MCF 10A (cell line): ENCODE results near the gene EFEMP2. TPM values are rescaled to one million over a fixed set of nuclear protein-coding genes. Genes with fewer than 3 reads are reported as not detected.

Experiments
- BruUV-seq: library from RNA; stranded (reverse); fragments of 400-500 nt; replicated peaks from 2 replicates; lab custom pipeline; 2021; lab: Mats Ljungman, UMichigan
- CTCF ChIA-PET: fragments of 300-600 bp; sonication (Branson Sonifier 250); formaldehyde crosslinking; extraction: SDS; loops from one replicate; lab custom pipeline; 2021; ENCODE audit warnings: antibody characterized with exemption, inconsistent platforms; lab: Yijun Ruan, JAX
- POLR2A ChIA-PET: fragments of 300-600, 350-650 bp; sonication (Branson Sonifier 250); formaldehyde crosslinking; extraction: SDS; loops from one replicate; lab custom pipeline; 2020; ENCODE audit warnings: antibody characterized with exemption, inconsistent platforms; lab: Yijun Ruan, JAX
- DNase-seq: peaks from one replicate; pipeline ENCODE4 v3.0.0-alpha.2; 2018; ENCODE audit not compliant: unreplicated experiment
- H3K27ac Mint-ChIP-seq: one replicate; pipeline ENCODE4 v1.8.0; 2022; ENCODE audit warnings: mild to moderate bottlenecking, low read depth, mixed read lengths; ENCODE audit not compliant: unreplicated experiment
- H3K27me3 Mint-ChIP-seq: one replicate; pipeline ENCODE4 v1.8.0; 2022; ENCODE audit warnings: mixed read lengths; ENCODE audit not compliant: insufficient read depth, unreplicated experiment
- H3K36me3 Mint-ChIP-seq: one replicate; pipeline ENCODE4 v1.8.0; 2022; ENCODE audit warnings: mild to moderate bottlenecking, moderate library complexity, mixed read lengths; ENCODE audit not compliant: insufficient read depth, unreplicated experiment
- H3K4me1 Mint-ChIP-seq: one replicate; pipeline ENCODE4 v1.8.0; 2022; ENCODE audit warnings: mixed read lengths; ENCODE audit not compliant: insufficient read depth, unreplicated experiment
- H3K4me3 Mint-ChIP-seq: one replicate; pipeline ENCODE4 v1.8.0; 2022; ENCODE audit warnings: mild to moderate bottlenecking, moderate library complexity, mixed read lengths; ENCODE audit not compliant: unreplicated experiment
- H3K9me3 Mint-ChIP-seq: one replicate; pipeline ENCODE4 v1.8.0; 2022; ENCODE audit warnings: mixed read lengths; ENCODE audit not compliant: unreplicated experiment
- intact Hi-C: fragments of 100-400 bp; cut with micrococcal nuclease; formaldehyde crosslinking; loops from 2 replicates; pipeline ENCODE4 v1.14.1; 2022
- total RNA-seq: library from RNA; stranded (reverse); gene quantifications from 2 replicates; pipeline ENCODE4 v1.2.3, GENCODE V29; 2022
- TF ChIP-seq, protein P1 (sequence below): fragments of 200-600 bp; IDR thresholded peaks from one replicate; pipeline ENCODE4 v1.8.0; 2022; ENCODE audit warnings: antibody characterized with exemption, mild to moderate bottlenecking; ENCODE audit not compliant: unreplicated experiment

Gene EFEMP2
- total RNA-seq, 1 experiment from 2014 or later = 2.4 TPM

- Mint-ChIP-seq H3K36me3 (no peaks in the 10 kb centered on the region), H3K27me3 (no peaks in the 10 kb centered on the region), H3K4me1 (peaks cover 7% of the 10 kb centered on the region), H3K4me3 (peak overlapping the region; percentile 78), H3K9me3 (no peaks in the 10 kb centered on the region), H3K27ac (peak overlapping the region; percentile 87)
- ChIA-PET CTCF (interaction anchor here (0.6 to 2.1 kb wide), 7 partner anchors 11 to 162 kb away, joined by 3 to 20 read pairs (median 4); partner anchors contain the start of genes CCDC85B, FIBP, KAT5 and MUS81), POLR2A (interaction anchor here (0.6 to 2.2 kb wide), 10 partner anchors 11 to 487 kb away, joined by 3 to 18 read pairs (median 4); partner anchors contain the start of genes C11orf68, CCDC85B, CFL1 and FIBP)
- no TSS peak for BruUV-seq
- DNase-seq = peak; percentile 92
- intact Hi-C loops = no loop called here
- TF ChIP-seq, protein P1, sequence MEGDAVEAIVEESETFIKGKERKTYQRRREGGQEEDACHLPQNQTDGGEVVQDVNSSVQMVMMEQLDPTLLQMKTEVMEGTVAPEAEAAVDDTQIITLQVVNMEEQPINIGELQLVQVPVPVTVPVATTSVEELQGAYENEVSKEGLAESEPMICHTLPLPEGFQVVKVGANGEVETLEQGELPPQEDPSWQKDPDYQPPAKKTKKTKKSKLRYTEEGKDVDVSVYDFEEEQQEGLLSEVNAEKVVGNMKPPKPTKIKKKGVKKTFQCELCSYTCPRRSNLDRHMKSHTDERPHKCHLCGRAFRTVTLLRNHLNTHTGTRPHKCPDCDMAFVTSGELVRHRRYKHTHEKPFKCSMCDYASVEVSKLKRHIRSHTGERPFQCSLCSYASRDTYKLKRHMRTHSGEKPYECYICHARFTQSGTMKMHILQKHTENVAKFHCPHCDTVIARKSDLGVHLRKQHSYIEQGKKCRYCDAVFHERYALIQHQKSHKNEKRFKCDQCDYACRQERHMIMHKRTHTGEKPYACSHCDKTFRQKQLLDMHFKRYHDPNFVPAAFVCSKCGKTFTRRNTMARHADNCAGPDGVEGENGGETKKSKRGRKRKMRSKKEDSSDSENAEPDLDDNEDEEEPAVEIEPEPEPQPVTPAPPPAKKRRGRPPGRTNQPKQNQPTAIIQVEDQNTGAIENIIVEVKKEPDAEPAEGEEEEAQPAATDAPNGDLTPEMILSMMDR = no peak
Measured at GRCh38 chr11:65873318-65874156, 937 bp upstream of the EFEMP2 start.

GRCh38 chr11:65871811-65872548, 620 bp downstream of the EFEMP2 start:
- Mint-ChIP-seq H3K27ac (no peak overlapping the region), H3K9me3 (no peaks in the 10 kb centered on the region), H3K27me3 (no peaks in the 10 kb centered on the region), H3K4me1 (peaks cover 7% of the 10 kb centered on the region), H3K36me3 (peaks cover 5% of the 10 kb centered on the region), H3K4me3 (peak overlapping the region; percentile 14)
- POLR2A ChIA-PET = interaction anchor here (0.6 to 4.6 kb wide), 9 partner anchors 12 to 269 kb away, joined by 3 to 57 read pairs (median 3); partner anchors contain the start of genes CATSPER1, CCDC85B, CFL1 and FIBP
- TF ChIP-seq, protein P1 = no peak
- intact Hi-C loops = no loop called here
- no peak for DNase-seq
- BruUV-seq = no TSS peak
- CTCF ChIA-PET = interaction anchor here (1.3 to 4.5 kb wide), 4 partner anchors 12 to 173 kb away, joined by 4 to 41 read pairs (median 11); partner anchors contain the start of gene MUS81

DNA sequence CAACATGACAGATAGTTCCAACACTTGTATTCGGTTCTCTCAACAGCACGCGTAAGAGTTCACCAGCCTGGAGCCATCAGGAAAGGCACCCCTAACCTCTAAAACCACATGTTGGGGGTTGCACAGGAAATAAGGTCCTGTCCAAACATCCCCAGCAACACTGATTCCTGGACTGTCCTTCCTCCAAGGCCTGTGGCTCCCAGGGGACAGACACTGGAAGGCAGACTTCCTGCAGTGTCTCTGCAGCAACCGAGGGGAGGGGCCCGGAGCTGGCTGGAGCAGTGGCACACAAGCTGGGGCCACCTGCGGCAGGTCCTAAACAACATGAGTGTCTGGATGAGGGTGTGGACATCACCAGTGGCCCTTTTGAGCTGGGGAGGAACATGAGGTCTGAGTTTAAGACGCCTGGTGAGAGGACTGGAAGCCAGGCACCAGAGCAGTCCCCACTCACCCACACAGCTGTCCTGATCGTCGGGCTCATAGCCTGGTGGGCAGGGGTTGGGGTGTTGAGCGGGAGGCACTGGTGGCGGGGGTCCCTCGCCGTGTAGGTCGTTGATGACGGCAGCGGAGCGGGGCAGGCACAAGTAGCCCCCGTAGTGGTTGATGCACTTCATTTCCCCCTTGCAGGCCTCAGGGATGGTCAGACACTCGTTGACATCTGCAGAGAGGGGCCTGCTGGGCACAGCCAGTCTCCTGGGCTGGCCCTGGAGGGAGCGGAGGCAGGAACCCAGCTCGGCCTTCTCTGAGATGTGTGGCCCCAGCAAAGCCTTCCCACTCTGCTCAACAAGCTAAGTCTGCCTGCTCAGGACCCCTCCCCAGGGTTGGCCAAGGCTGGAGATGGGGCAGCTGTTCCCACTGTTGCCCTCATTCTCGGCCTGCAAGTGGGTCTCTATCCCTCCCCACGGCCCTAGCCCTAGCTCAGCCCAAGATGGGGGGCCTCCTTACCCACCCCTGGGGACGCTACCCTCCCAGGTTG, 1.6 kb downstream of the EFEMP2 start:
- CTCF ChIA-PET = interaction anchor here (1.3 to 4.5 kb wide), 4 partner anchors 11 to 174 kb away, joined by 4 to 41 read pairs (median 11); partner anchors contain the start of gene MUS81
- H3K27ac Mint-ChIP-seq = no peak overlapping the region
- H3K9me3 Mint-ChIP-seq = no peaks in the 10 kb centered on the region
- H3K4me3 Mint-ChIP-seq = no peak overlapping the region
- BruUV-seq = no TSS peak
- peaks cover 8% of the 10 kb centered on the region for H3K36me3 Mint-ChIP-seq
- DNase-seq = no peak
- POLR2A ChIA-PET = interaction anchor here (0.7 to 4.6 kb wide), 7 partner anchors 11 to 268 kb away, joined by 3 to 57 read pairs (median 4); partner anchors contain the start of genes CCDC85B, CFL1, FIBP and MUS81
- intact Hi-C loops = no loop called here
- TF ChIP-seq, protein P1 = no peak
- no peaks in the 10 kb centered on the region for H3K27me3 Mint-ChIP-seq
- peaks cover 7% of the 10 kb centered on the region for H3K4me1 Mint-ChIP-seq
